ENCODE results near the gene ADIPOR2.
A peak's percentile ranks its signal among the peaks of the same experiment; 100 is the strongest.

ADIPOR2 gene

GRCh38 chr12:1690578-1691122 is at the start of gene ADIPOR2:
TSS of gene ADIPOR2 (plus strand) at chr12:1691070. CDS start at chr12:1754344, 63,274 bp downstream.
- DNase-seq (ENCODE audit: low read depth, low spot score): peak; percentile 99

DNA sequence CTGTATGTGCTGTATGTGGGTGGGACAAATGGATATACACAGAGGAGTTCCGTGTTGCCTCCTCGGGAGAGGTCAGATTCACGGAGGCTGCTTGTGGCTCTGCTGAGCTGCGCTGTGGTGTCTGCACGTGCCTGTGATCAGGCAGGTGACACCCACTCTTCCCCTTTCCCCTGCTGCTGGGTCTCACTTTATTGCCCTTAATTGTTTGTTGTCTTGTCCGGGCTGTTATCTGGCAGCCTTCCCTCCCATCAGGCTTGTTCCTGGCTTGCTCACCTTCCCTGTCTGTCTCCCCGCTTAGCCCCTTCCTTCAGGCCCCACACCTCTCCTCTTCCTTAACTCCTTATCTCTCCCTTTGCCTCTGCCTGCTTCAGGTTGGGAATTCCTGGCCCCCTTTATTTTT is 48.4 kb upstream of the ADIPOR2 start:
- DNase-seq (ENCODE audit: low read depth, low spot score): no peak

DNA sequence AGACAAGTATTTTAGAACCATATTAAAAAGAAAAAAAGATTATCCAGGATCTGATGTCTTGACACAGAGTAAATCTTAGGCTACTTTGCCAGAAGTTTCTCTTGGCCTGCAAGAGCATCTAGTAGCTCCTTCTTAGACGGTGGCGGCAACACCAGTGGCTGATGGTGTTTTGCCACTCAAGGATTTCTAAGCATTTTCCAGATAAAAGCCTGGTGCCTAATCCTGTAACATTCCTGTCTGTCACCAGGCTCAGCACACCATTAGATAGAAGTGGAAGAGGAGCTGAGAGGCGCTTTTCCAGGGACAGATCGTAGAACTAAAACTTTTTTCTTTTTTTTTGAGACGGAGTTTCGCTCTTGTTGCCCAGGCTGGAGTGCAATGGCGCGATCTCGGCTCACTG is 47.8 kb upstream of the ADIPOR2 start:
- no peak for DNase-seq (ENCODE audit: low read depth, low spot score)

- DNase-seq (ENCODE audit: low read depth, low spot score): no peak
Measured at GRCh38 chr12:1643905-1644533, 46.9 kb upstream of the ADIPOR2 start.

GRCh38 chr12:1644534-1645438 is 46.1 kb upstream of the ADIPOR2 start:
- peak; percentile 91 for DNase-seq (ENCODE audit: low read depth, low spot score)

DNA sequence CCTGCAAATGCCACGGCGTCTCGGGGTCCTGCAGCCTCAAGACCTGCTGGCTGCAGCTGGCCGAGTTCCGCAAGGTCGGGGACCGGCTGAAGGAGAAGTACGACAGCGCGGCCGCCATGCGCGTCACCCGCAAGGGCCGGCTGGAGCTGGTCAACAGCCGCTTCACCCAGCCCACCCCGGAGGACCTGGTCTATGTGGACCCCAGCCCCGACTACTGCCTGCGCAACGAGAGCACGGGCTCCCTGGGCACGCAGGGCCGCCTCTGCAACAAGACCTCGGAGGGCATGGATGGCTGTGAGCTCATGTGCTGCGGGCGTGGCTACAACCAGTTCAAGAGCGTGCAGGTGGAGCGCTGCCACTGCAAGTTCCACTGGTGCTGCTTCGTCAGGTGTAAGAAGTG is 45.1 kb upstream of the ADIPOR2 start:
- DNase-seq (ENCODE audit: low read depth, low spot score): no peak

- DNase-seq (ENCODE audit: low read depth, low spot score): no peak
Measured at GRCh38 chr12:1646569-1647284, 44.1 kb upstream of the ADIPOR2 start.

DNA sequence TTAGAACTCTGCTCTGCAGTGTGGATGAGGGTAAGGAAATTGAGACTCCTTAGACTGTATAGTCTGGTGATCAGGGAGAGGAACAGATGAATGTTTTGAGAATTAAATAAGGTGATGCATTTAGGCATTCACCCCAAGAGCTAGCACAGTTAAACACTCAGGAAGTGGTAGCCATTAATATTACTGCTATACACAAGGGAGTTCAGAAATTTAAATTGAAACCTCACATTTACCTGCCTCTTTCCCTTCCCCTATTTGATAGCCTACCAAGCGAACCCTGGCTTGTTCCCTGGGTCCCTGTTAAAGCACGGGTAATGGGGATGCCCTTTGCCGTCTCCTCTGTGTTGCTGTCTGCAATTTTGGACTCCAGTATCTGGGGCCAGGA is 43.6 kb upstream of the ADIPOR2 start:
- no peak for DNase-seq (ENCODE audit: low read depth, low spot score)

DNA sequence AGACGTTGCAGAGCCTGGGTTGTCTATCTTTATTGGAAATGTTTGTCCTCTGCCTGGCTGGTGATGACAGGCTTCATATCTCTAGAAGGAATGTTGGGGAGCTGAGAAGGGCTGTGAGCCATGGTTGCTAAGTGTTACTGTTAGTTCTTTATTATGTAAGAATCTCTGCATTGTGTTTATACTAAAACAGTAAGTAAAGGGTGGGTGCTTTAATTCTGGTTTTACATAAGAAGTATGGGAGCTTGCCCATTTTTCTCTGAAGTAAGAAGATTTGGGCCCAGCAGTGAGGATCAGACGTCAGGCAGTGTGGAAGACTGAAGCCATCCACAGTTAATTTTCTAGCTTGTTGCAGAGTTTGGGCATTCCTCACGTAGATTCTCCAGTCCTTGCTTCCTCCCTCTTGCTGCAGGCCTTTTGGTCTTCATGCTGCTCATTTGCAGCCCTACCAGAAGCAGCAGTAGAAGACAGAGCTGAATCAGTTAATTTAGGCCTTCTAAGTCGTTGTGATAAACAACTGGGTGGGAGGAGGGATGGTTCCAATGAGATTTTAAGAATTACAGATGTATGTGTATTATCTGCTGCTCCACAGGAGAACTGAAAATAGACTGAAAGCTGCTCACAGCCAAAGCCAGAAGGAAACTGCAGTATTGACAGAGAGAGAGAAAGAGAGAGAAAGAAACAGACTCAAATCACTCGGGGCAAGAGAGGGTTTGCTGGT is 40.5 kb upstream of the ADIPOR2 start:
- no peak for DNase-seq (ENCODE audit: low read depth, low spot score)

DNA sequence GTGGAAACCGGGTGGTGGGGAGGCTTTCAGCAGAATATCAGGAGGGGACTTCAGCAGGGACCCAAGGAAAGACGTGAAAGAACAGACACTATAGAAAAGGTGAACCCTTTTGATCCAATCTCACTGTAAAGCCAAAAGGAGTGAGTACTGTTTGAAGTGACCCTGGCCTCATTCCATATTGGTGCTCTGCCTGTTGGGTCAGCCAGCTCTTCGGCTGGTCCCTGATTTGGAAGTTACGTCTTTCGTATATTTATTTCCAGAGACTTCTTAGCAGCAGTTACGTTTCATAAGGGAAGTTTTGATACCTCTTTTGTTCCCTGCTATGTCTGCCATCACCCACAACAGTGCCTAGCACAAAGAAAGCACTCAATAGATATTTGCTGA is 39.9 kb upstream of the ADIPOR2 start:
- no peak for DNase-seq (ENCODE audit: low read depth, low spot score)

- no peak for DNase-seq (ENCODE audit: low read depth, low spot score)
Measured at GRCh38 chr12:1651946-1652345, 38.9 kb upstream of the ADIPOR2 start.

- DNase-seq (ENCODE audit: low read depth, low spot score): no peak
Measured at GRCh38 chr12:1655225-1655788, 35.6 kb upstream of the ADIPOR2 start.

- DNase-seq (ENCODE audit: low read depth, low spot score): no peak
Measured at GRCh38 chr12:1656902-1657301, 34.0 kb upstream of the ADIPOR2 start.

- DNase-seq (ENCODE audit: low read depth, low spot score): no peak
Measured at GRCh38 chr12:1657688-1658087, 33.2 kb upstream of the ADIPOR2 start.

- DNase-seq (ENCODE audit: low read depth, low spot score): no peak
Measured at GRCh38 chr12:1660304-1661187, 30.3 kb upstream of the ADIPOR2 start.

- peak; percentile 93 for DNase-seq (ENCODE audit: low read depth, low spot score)
Measured at GRCh38 chr12:1661553-1662335, 29.1 kb upstream of the ADIPOR2 start.

GRCh38 chr12:1662761-1663439 is 28.0 kb upstream of the ADIPOR2 start:
- peak; percentile 58 for DNase-seq (ENCODE audit: low read depth, low spot score)

DNA sequence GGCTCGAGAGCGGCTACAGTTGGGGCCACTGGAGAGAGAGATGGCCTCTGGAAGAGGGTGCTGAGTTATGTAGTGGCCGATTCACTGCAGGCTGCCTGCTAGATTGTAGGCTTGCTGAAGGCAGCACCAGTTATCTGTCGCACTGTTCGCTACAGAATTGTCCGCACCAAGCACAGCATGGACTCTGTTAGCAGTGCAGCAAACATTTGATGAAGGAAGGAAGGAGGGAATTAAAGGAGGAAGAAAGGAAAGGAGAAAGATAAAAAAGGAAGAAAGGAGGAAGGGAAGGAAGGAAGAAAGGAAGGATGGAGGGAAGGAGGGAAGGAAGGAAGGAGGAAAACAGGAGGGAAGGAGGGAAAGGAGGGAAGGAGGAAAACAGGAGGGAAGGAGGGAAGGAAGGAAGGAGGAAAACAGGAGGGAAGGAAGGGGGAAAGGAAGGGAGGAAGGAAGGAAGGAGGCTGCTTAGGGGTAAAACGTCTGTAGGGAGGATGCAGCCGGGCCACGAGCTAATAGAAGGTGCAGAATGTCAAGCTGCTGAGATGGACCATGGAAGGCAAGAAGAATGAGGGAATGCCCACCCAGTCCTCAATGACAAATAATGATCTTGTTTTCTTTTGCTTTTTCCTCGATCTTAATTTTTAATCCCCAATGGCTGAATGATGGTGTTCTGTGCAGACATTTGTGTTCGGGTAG is 27.3 kb upstream of the ADIPOR2 start:
- no peak for DNase-seq (ENCODE audit: low read depth, low spot score)
